ENCODE results near the gene GNPTAB. TPM values are rescaled to one million over a fixed set of nuclear protein-coding genes. Genes with fewer than 3 reads are reported as not detected.

The GNPTAB gene
- total and polyA plus RNA-seq, 2 of the 4 experiments (the other 2 are of a cell fraction), result 16.0 to 24.2 TPM

DNA sequence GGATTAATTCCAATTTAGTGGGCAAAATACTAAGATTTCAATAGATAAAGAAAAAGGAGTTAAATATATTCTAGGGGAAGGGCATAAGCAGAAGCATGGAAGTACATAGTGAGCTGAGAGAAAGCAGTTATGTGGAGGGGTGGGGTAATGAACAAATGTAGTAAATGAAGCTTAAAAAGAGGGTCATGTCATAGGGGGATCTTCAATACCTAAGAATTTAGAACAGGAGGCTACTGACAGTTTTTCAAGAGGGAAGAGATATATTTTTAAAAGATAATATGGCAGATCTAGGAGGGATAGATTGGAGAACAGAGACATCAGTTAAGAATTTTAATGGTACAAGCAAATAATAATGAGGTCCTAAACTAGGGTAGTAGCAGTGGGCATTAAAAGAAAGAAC, 100.9 kb downstream of the GNPTAB start:
- Histone ChIP-seq H3K4me2 (ENCODE audit: low read depth, low read length) (no peak overlapping the region), H3K9me3 (ENCODE audit: control insufficient read depth, insufficient read depth, low read length) (no peaks in the 10 kb centered on the region), H3K14ac (replicated peaks; ENCODE audit: low read depth, low read length) (no peak overlapping the region), H4K8ac (ENCODE audit: low read depth in 2 of 2, low read length in 2 of 2) (no peak overlapping the region), H3K27me3 (ENCODE audit: control insufficient read depth, insufficient read depth, low read length) (no peaks in the 10 kb centered on the region), H3K4me1 (ENCODE audit: control insufficient read depth, insufficient read depth, low read length) (no peaks in the 10 kb centered on the region), H4K5ac (ENCODE audit: low read depth, low read length) (no peak overlapping the region), H2BK15ac (ENCODE audit: low read depth, low read length) (no peak overlapping the region), H3K23ac (ENCODE audit: low read depth, low read length) (no peak overlapping the region), H3K9me1 (ENCODE audit: insufficient read depth, low read length) (no peaks in the 10 kb centered on the region), H2AK9ac (replicated peaks; ENCODE audit: low read depth, low read length, poor library complexity) (no peak overlapping the region), H3K4ac (ENCODE audit: low read depth, low read length) (no peak overlapping the region), H4K20me1 (ENCODE audit: insufficient read depth, low read length) (no peaks in the 10 kb centered on the region), H3K4me3 (ENCODE audit: insufficient read depth, low read depth, low read length) (no peak overlapping the region), H3K9ac (ENCODE audit: low read depth, low read length) (no peak overlapping the region), H2AFZ (replicated peaks; ENCODE audit: low read length, poor library complexity) (no peak overlapping the region), H2BK120ac (ENCODE audit: low read depth, low read length) (no peak overlapping the region), H2BK20ac (ENCODE audit: low read depth, low read length) (no peak overlapping the region), H3K56ac (ENCODE audit: extremely low read depth, insufficient read depth, low read length) (no peak overlapping the region), H3K79me1 (ENCODE audit: low read depth in 1 of 2, low read length in 2 of 2) (no peaks in the 10 kb centered on the region), H2AK5ac (ENCODE audit: low read depth, low read length) (no peak overlapping the region), H3K36me3 (ENCODE audit: control insufficient read depth, insufficient read depth, low read length) (peaks cover 2% of the 10 kb centered on the region; the same call in 1 of the 2 replicates), H4K91ac (ENCODE audit: insufficient read depth, low read depth, low read length) (no peak overlapping the region), H3K18ac (ENCODE audit: low read depth, low read length) (no peak overlapping the region), H2BK5ac (ENCODE audit: low read depth, low read length, poor library complexity, severe bottlenecking) (no peak overlapping the region), H3K27ac (ENCODE audit: insufficient read depth, low read length) (no peak overlapping the region)
- TF ChIP-seq SMC3 (IDR thresholded peaks at IDR 0.05; ENCODE audit: low read depth, low read length), result no peak
- TF ChIP-seq RFX5 (IDR thresholded peaks at IDR 0.05; ENCODE audit: low read depth, low read length), result no peak
- no peak for TF ChIP-seq CHD1 (IDR thresholded peaks at IDR 0.05; ENCODE audit: low read depth, low read length)
- TF ChIP-seq MAFK (IDR thresholded peaks at IDR 0.05; ENCODE audit: low read depth, low read length), result no peak
- no peak for TF ChIP-seq MXI1 (IDR thresholded peaks at IDR 0.05; ENCODE audit: borderline replicate concordance, low read depth, low read length)
- no peak for TF ChIP-seq FOS (IDR thresholded peaks at IDR 0.05; ENCODE audit: low read depth, low read length)
- no peak for TF ChIP-seq RAD21 (IDR thresholded peaks at IDR 0.05; ENCODE audit: low read length)
- TF ChIP-seq CEBPB (IDR thresholded peaks at IDR 0.05; ENCODE audit: low read depth, low read length), result no peak
- TF ChIP-seq, protein P1, sequence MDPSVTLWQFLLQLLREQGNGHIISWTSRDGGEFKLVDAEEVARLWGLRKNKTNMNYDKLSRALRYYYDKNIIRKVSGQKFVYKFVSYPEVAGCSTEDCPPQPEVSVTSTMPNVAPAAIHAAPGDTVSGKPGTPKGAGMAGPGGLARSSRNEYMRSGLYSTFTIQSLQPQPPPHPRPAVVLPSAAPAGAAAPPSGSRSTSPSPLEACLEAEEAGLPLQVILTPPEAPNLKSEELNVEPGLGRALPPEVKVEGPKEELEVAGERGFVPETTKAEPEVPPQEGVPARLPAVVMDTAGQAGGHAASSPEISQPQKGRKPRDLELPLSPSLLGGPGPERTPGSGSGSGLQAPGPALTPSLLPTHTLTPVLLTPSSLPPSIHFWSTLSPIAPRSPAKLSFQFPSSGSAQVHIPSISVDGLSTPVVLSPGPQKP (IDR thresholded peaks at IDR 0.05; ENCODE audit: borderline replicate concordance, low read depth, low read length), result no peak
- no peak for TF ChIP-seq NFE2L2 (IDR thresholded peaks at IDR 0.05; ENCODE audit: low read depth, low read length)
- TF ChIP-seq POLR2A (IDR thresholded peaks at IDR 0.05; ENCODE audit: low read depth, low read length), result no peak
- no peak for TF ChIP-seq RCOR1 (IDR thresholded peaks at IDR 0.05; ENCODE audit: insufficient replicate concordance, low read length)
- no peak for TF ChIP-seq MAZ (IDR thresholded peaks at IDR 0.05; ENCODE audit: borderline replicate concordance, low read depth, low read length)
- no peak for TF ChIP-seq BHLHE40 (IDR thresholded peaks at IDR 0.05; ENCODE audit: low read depth, low read length)
- TF ChIP-seq, protein P2, sequence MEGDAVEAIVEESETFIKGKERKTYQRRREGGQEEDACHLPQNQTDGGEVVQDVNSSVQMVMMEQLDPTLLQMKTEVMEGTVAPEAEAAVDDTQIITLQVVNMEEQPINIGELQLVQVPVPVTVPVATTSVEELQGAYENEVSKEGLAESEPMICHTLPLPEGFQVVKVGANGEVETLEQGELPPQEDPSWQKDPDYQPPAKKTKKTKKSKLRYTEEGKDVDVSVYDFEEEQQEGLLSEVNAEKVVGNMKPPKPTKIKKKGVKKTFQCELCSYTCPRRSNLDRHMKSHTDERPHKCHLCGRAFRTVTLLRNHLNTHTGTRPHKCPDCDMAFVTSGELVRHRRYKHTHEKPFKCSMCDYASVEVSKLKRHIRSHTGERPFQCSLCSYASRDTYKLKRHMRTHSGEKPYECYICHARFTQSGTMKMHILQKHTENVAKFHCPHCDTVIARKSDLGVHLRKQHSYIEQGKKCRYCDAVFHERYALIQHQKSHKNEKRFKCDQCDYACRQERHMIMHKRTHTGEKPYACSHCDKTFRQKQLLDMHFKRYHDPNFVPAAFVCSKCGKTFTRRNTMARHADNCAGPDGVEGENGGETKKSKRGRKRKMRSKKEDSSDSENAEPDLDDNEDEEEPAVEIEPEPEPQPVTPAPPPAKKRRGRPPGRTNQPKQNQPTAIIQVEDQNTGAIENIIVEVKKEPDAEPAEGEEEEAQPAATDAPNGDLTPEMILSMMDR (conservative IDR thresholded peaks at IDR 0.05; ENCODE audit: low read depth, low read length), result no peak
- TF ChIP-seq, protein P3, sequence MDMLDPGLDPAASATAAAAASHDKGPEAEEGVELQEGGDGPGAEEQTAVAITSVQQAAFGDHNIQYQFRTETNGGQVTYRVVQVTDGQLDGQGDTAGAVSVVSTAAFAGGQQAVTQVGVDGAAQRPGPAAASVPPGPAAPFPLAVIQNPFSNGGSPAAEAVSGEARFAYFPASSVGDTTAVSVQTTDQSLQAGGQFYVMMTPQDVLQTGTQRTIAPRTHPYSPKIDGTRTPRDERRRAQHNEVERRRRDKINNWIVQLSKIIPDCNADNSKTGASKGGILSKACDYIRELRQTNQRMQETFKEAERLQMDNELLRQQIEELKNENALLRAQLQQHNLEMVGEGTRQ (IDR thresholded peaks at IDR 0.05; ENCODE audit: low read depth, low read length), result no peak
- in situ Hi-C loops (cut with MboI; ENCODE audit: low sequenced_read_pairs) (no loop called here), dilution Hi-C loops (cut with HindIII; ENCODE audit: low sequenced_read_pairs, unreplicated experiment) (no loop called here), intact Hi-C loops (cut with micrococcal nuclease) (no loop called here)
- POLR2A ChIA-PET (ENCODE audit: unreplicated experiment), result no interaction called here
- CTCF ChIA-PET, result no interaction called here
- ATAC-seq (ENCODE audit: low read depth), result no peak
- no peak for DNase-seq
- no TSS peak for BruUV-seq (replicated peaks)
